Stimulated activated CD8-positive, alpha-beta memory T cell treated with anti-CD3 and anti-CD28 coated beads, Interleukin-7, amount 100 ng/mL, for 4 hours (primary cell): ENCODE measurements around the gene TPO.

Experiments
- DNase-seq, 2 donors: peaks; one replicate each; pipeline ENCODE4 v3.0.0-alpha.2; 2020; ENCODE audit warnings: low read depth in 2 of 2

The TPO gene

DNA sequence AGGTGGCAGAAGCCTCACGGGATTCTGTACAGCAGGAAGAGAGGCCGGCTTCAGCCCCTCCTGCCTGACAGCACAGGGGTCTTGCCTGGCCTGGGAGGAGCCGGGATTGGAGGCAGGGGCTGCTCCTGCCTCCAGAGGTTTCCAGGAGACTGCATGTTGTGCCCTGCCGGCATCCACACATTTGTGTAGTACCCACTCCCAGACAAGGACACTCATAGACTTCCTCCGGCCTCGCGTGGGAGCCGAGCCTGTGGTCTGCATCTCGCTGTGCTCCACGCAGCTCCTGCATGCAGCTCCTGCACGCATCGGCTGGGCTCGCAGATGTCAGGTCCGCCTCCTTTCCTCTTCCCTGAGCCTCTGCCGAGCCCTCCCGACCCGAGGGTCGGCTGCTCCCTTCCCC, 34.7 kb downstream of the TPO start:
- no peak for DNase-seq

GRCh38 chr2:1450915-1451314, 37.7 kb downstream of the TPO start:
- no peak for DNase-seq

GRCh38 chr2:1451422-1451821, 38.2 kb downstream of the TPO start:
- DNase-seq, result no peak

- no peak for DNase-seq
Measured at GRCh38 chr2:1453561-1453960, 40.3 kb downstream of the TPO start.

GRCh38 chr2:1454346-1454745, 41.1 kb downstream of the TPO start:
- DNase-seq, result no peak

DNA sequence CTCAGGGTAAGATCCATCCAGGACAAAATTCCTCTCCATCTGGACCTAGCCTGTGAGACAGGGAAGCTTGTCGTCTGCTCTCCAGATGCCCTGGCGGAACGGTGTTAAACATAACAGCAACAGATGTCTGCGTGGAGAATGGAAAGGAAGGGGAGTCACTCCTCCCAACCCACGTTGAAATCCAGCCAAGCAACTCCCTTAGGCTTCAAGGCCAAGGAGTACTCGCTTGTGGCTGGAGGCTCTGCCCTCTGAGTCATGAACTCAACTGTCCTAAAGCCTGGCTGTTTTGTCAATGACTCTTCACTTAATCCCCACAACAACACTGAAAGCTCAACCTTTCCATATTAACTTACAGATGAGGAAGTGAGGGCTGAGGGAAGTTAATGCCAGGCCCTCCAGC, 42.2 kb downstream of the TPO start:
- no peak for DNase-seq

- no peak for DNase-seq
Measured at GRCh38 chr2:1458432-1458831, 45.2 kb downstream of the TPO start.

- no peak for DNase-seq
Measured at GRCh38 chr2:1459727-1460126, 46.5 kb downstream of the TPO start.

- no peak for DNase-seq
Measured at GRCh38 chr2:1460851-1461418, 47.7 kb downstream of the TPO start.

DNA sequence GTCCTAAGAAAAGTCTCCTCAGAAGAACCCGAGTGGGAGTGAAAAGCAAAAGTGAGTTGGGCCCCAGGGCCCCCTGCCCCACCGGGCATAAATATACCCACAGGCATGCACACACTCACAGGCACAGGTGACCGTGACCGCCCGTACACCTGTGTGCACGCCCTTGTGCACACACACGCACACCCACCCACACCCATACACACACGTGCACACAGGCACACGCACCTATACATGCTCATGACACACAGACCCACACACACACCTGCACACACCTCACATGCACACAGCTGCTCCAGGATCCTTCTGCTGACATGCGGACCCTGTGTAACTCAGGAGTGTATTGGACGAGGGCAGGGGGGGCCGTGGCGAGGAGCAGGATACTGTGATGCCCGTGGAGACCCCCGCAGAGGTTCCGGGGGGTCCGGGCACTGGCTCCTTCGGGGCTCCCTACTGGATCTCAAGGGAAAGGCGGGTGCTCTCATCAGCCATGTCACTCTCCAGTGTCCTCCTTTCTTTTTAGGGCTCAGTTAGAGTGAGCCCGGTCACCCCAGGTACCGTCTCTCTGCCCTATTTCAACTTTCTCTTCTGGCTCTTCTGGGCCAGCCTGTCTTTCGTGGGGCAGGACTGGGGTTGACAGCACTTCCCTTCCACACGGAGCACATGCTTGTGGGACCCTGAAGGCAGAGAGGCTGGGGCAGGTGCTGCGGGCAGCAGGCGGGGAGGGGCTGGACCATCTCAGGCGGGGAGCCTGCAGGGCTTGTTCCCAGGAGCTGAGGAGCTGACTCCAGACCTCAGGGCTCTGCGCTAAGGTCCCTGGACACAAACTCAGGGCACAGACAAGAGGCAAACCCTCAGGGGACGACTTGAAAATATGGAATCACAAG, 48.5 kb downstream of the TPO start:
- DNase-seq, result no peak

DNA sequence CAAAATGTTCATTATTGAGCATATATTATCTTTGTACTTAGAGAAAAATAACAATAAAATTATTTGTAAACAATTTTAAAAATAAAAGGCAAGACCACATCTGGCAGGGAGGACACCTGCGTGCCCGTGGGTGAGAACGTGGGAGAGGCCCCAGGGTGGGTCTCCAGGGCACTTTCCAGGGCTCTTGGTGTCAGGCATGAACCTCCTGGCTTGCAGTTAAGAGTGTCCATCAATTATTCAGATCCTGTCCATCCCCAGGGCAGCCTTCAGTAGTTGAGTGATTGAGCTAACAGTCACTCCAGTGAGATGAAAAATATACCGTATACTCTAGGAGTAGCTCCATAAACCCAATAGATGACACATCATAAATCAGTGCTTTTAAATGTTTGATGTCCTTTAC, 49.7 kb downstream of the TPO start:
- no peak for DNase-seq

DNA sequence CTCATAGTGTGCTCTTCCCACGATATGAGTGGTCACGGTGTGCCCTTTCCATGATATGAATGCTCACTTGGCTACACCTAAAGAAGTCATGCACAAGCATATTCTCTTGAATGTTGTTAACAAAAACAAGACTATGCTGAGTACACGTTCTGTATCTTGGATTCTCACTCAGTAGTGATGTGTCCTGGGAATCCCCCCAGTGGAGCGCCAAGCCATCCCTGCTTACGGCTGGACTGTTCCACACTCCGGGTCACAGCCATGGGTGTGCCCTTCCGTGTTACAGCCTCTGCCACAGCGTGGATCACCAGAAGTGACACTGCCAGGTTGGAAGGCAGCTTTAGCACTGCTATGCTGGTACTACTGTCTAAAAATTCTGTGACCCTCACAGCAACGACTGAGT, 59.1 kb downstream of the TPO start:
- DNase-seq, result no peak

GRCh38 chr2:1476617-1477195, 63.4 kb downstream of the TPO start:
- DNase-seq, result no peak

DNA sequence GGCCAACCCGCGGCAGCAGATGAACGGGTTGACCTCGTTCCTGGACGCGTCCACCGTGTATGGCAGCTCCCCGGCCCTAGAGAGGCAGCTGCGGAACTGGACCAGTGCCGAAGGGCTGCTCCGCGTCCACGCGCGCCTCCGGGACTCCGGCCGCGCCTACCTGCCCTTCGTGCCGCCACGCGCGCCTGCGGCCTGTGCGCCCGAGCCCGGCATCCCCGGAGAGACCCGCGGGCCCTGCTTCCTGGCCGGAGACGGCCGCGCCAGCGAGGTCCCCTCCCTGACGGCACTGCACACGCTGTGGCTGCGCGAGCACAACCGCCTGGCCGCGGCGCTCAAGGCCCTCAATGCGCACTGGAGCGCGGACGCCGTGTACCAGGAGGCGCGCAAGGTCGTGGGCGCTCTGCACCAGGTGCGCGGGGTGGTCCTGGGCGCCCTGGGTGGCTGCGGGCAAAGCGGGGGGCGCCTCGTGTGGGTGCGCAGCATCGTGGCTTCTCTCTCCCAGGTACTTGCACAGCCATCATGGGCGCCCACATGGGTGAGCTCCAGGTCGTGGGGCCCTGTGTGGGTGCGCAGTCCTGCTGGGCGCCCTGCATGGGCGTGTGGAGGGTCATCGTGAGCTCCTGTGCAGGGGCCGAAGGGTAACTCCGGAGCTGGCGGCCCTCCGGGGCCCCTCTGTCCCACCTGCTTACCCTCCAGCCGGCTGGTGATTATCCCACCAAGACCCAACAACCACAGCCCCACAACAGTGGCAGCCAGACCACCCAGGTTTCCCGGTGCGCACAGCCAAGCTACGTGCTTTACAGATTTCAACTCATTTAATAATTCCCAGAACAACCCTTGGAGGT, 64.2 kb downstream of the TPO start:
- no peak for DNase-seq

- no peak for DNase-seq
Measured at GRCh38 chr2:1478311-1479305, 65.3 kb downstream of the TPO start.

- no peak for DNase-seq
Measured at GRCh38 chr2:1479346-1479745, 66.1 kb downstream of the TPO start.

GRCh38 chr2:1480671-1481076, 67.4 kb downstream of the TPO start:
- no peak for DNase-seq

DNA sequence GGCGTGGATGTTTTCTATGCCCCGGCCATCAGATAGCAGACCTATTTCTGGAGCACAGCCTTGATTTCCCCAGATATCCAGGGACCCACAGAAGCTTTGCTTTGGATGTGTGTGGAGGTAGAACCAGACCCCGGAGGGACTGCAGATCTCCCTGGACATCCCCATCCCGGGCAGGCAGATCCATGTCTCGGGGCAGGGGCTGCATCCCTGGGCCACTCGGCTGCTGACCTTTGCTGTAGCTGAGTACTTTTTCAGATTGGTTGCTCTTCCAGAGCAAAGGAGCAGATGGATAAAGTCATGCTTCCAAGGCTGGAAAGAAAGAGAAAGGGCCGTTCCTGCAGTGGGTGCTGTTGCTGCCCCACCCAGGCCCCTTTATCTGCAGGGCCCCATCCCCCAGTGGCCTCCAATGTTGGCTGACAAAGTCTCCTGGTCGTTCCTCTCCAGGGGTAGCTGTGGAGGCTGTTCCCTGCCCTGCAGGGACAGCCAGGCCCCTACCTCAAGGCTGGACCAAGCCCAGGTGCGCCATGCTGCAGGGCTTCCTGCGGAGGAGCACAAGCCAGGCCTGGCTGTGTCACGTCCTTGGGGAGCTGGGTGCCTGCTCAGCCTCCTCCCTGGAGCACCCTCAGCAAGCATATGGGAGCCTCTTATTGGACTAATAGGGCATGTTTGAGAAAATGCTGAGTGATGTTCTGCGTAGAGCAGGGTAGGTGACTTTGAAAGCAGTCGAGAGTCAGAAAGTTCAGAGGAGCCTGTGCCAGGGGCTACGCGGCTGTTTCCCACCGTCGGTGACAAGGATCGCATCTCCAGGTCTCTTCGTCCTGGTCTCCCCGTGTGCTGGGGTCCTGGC, 68.4 kb downstream of the TPO start:
- no peak for DNase-seq

DNA sequence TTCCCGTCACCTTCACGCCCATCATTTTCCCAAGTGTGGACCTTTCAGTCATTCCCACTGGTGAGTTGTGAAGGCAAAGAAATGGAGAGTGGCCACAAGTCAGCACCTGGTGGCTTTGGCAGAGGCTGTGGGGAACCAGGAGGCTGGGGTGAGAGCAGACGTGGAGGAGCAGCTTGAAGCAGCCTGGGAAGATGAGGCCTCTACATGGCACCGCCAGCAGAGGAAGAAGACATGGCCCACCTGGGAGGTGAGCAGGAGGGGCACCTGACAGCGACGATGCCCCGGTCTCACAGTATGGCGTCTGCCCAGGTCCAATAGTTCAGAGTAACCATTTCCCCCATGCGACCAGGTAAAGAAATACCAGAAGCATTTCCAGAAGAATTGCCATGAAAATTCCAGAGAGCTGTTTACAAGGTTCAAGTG, 69.0 kb downstream of the TPO start:
- DNase-seq, result no peak

- DNase-seq, result no peak
Measured at GRCh38 chr2:1482981-1483380, 69.7 kb downstream of the TPO start.
